T-helper 22 cell (primary cell): ENCODE results near the gene ABCA9.

Experiments
- DNase-seq: peaks from one replicate; pipeline ENCODE4 v3.0.0-alpha.2; 2020; ENCODE audit warnings: low read depth

The ABCA9 gene

DNA sequence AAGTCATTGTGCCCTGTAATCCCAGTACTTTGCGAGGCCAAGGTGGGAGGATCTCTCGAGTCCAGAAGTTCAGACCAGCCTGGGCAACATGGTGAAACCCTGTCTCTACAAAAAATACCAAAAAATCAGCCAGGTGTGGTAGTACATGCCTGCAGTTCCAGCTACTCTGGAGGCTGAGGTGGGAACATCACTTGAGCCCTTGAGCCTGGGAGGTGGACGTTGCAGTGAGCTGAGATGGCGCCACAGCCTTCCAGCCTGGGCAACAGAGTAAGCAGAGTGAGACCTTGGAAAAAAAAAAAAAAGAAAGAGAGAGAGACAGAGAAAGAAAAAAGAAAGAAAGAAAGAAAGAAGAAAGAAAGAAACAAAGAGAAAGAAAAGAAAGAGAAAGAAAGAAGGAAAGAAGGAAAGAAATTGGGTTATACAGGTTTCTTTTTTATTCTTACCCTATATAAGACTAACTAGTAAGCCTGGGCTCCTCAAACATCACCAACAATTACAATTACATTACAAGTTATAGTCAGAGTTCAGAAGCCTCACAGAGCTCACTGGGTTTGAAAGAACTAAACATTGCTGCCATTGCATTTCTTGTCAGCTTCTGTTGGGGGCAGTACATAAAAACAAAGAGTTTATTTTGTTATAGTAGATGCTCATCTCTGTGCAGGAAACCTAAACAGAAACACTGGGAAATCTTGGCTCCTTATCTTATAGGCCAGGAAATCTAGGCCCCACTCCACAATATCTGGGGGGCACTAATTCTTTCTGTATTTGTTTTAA is 6.7 kb upstream of the ABCA9 start:
- no peak for DNase-seq

GRCh38 chr17:69066482-69066881 is 5.8 kb upstream of the ABCA9 start:
- DNase-seq: no peak

DNA sequence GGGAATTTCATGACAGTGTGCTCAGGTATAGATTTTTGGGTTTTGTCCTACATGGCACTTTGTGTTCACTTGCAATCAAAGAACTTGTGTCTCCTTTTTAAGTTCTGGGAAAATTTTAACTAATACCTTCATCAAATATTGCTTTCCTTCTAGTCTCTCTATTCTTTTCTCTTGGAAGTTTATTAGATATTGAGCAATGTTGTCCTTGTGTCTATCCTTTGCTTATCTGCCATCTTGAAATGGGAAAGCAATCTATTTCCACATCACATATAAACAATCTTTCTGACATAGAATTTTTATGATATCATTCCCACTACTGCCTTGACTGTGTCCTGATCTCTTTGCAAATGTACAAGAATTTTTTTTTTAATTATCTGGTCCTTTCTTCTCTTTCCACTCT is 4.4 kb upstream of the ABCA9 start:
- no peak for DNase-seq

DNA sequence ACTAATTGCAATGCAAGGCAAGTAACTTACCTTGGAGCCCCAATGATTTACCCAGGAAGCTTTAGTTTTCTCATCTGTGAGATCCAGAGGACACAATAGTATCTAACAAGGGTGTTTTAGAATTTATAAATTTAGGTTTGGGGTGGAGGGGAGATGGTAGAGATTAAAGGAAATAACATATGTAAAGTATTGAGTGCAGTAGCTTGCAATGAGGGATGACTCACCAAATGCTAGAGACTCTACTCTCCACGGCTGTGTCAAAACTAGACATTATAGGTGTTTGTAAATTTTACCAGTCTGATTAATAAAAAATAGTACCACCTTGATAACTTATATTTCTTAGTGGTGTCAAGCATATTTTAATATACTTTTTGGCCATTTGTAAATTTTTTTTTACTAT is 3.7 kb upstream of the ABCA9 start:
- DNase-seq: no peak

- no peak for DNase-seq
Observed at GRCh38 chr17:69064001-69064400, 3.3 kb upstream of the ABCA9 start.

DNA sequence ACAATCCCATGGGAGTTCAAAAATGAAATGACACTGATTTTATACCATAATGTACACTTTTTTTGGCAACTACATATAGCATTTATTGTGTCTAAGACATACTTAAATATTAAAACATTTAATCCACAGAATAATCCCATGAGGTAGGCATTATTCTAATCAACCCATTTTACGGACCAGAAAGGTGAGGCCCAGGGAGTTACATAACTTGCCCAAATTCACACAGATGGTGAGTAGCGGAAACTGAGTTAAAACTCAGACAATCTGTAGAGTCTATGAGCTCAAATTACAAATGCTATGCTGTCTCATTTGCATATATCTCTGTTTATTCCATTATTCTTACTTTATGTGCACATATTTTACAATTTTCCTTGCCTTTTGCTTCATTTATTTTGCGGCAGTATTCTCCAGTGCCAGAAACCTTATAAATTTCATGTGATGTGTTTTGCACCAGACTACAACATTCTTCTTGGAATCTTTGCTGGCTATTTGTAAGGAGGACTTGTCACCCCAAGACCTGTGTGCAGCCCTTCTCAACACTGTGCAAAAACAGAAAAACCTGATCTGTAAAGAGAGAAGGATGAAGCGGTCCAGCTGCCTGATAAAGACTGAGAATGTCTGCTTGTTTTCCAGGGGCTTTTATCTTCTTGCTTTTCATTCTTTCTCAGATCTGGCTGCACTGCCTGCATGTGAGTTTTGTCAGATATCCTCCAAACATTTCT is 2.3 kb upstream of the ABCA9 start:
- DNase-seq: no peak

DNA sequence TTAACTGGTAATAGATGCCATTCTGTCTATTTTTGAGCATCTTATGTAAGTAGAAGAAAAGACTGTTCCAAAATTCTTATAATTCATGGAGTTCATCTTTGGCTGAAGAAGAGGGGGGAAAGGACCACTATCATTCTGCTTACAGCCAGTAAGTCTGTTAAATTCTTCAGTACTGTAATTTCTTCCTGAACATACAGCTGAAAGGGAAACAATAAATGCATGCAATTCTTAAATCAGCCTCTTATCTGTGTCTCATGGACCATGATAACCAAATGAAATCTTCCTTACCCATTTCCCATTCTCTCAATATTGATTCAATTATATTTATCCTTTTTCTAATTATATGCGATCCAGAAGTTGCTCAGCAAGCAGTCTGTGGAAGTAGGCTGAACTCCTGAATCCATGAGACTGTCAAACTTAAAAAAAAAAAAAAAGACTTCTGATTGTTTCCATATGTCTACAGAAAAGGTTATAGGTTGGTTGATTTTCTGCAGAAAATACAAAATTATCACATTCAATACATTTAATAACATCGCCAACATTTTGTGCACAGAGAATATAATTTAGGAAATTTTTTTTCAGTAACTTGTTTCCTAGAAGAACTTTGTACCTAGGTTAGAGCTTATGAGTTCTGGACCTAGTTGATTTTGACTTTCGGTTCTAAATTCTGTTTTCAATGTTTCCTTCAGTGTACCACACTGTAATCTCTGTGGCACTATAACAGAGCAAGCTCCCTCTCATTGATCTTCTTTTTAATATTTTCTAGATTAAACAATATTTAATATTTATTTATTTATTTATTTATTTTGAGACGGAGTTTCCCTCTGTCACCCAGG is 1.2 kb upstream of the ABCA9 start:
- DNase-seq: no peak

DNA sequence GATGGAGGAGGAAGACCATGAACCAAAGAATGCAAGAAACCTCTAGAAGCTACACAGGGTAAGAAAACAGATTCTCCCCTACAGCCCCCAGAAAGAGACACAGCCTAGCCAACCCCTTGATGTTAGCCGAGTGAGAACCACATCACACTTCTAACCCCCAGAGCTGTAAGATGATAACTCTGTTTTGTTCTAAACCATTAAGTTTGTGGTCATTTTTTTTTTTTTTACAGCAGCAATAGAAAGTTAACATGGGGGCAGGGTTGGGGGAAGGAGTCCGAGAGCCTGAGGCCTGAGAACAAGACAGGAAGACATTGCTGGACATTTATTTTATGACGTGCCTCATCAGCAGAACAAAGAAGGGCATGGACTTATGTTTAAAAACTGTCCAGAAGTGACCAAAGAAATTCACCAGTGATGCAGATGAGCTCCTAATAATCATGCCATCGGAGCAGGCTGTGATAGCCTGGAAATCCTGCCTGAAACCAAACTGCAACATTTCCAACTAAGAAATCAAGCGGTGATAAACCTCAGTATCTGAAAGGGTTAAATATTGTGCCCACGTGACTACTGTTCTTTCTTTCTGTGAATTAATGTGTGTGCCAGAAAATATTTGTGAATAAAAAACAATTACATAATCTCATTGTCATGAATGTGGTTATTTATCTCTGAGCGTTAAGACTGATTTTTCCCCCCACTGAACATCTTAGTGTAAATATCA is 1.1 kb downstream of the ABCA9 start:
- no peak for DNase-seq

GRCh38 chr17:69058165-69058564 is 2.6 kb downstream of the ABCA9 start:
- no peak for DNase-seq

DNA sequence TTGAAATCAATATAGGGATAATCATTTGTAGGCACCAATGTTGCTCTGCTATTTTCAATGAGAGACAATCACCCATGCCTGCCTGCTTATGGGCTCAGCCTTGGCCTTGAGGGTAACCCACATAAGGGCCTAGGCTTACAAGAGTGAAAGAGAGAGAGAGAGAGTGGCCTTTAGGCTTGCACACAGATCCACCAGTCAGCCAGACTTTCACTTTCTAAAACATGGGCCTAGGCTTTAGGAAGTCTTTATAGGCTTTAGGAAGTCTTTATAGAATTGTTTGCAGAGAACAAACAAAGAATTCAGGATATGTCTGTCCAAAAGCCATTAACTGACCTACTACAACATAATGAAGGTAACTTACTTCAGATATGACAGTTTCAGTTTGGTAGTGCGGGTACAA is 3.4 kb downstream of the ABCA9 start:
- no peak for DNase-seq

DNA sequence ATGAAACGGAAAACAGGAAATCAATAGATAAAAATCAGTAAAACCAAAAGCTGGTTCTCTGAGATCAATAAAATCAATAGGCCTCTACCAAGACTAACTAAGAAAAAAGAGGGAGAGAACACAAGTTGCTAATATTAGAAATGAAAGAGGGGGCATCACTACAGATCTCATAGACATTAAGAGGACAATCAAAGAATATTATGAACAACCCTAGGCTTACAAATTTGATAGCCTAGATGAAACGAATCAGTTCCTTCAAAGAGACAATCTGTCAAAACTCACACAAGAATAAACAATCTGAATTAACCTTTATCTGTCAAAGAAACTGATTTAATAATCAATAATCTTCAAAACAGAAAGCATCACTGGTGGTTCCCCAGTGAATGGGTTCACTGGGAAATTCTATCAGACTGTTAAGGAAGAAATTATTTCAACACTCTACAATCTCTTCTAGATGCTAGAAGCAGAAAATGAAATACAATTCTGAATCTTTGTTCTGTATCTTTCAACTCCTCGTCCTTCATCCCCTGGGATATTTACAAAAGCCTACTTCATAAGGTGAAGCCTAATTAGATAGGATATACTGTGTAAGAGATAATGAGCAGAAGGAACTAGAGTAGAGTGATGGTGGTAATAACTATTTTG is 4.4 kb downstream of the ABCA9 start:
- DNase-seq: no peak

- DNase-seq: no peak
Observed at GRCh38 chr17:69055334-69055733, 5.4 kb downstream of the ABCA9 start.

DNA sequence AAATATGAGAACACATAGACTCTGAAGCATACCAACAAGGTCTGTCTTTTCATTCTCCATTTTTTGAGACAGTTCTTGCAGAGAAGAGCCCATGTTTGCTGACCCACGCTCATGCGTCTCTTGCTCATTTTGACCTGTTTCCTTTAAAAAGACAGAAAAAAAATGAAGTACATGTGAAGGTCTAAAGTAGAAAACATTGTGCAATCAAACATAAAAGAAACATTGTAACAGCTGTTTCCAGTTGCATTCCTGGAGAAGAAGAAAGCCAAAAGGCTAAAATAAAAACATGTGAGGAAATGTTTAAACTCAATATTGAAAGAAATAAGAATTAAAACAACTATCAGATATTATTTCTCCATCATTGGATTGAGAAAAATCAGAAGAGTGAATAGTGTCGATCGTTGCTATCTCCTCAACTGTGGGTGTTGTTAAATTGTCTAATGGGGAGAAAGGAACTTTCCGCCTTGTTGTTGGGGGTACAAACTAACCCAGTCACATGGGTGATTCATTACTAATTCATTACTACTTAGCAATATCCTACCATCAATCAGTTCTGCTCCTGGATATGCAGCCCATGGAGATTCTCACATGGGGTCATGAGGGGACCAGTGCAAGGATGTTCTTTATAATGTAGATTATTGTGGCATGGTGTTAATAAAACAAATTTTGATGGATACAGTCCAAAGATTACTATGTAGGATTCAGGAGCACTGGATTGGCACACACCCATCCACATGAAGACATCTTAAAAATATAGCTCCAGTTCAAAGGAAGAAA is 9.5 kb downstream of the ABCA9 start:
- DNase-seq: no peak

DNA sequence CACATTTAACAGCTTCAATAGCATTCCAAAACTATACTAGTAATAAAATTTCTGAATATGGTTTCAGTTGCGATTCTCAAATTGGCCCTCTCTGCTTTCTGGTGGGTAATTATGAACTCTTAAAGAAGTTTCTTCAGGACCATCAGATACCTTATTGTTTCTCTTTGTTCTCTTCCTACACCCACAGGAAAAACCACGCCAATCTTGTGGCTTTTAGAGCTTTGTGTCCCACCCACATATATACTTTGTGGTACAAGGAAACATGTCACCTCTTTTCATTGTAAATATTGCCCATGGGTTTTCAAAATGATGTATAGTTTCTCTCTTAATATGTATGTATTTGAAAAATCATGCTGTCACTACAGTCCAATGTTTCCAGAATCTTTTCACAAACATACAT is 12.1 kb downstream of the ABCA9 start:
- no peak for DNase-seq

GRCh38 chr17:69047368-69048263 is 13.1 kb downstream of the ABCA9 start:
- DNase-seq: no peak

DNA sequence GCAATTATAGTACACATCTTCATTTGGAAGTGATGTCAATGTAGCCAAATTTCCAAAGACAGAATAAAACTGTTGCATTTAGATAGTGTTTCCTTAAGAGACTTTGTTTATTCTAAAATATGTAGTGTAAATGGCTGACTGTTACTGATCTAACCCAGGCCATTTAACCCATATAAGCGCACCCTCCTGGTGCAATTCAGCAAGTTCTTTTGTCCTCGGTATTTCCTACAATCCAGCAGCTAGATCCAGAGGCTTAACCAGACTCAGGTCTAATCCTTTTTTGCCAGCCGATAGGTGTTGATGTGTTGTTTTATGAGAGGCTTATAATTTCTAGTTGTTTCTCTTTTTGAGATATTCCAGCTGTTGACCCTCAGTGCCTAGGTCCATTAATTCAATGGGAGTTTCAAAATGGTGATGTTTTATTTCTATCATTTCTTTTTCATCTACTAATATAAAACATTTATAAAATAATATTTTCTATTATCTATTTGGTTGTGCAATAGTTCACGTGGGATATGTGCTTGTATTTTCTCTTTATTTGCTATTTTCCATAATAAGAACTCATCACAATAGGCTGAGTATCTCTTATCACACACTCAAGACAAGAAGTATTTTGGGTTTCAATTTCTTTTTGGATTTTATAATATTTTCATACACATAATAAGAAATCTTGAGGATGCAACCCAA is 14.5 kb downstream of the ABCA9 start:
- no peak for DNase-seq

GRCh38 chr17:69045646-69046045 is 15.1 kb downstream of the ABCA9 start:
- no peak for DNase-seq

DNA sequence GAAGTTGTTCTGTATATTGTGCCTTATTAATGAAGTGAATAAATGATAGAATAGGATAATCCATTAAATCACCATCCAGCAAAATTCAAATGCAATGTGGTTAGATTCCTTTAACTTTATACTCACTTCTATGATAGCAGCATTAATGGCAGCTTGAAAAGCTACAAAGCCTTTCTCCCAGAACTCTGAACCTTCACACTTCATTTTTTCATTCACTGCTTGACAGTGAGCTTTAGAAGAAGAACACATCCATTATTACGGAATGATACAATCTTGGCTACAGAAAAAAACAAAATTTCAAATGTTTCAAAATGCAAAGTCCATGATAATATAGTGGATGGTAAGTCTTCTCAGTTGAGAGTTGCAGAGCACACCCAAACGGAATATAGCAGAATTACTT is 16.4 kb downstream of the ABCA9 start:
- no peak for DNase-seq

- no peak for DNase-seq
Observed at GRCh38 chr17:69043098-69043734, 17.5 kb downstream of the ABCA9 start.
